OCI-LY7 (cell line): ENCODE results near the gene GATAD1.

Source experiments
- CTCF ChIP-seq: fragments of 200-600 bp; sonication (generic); conservative IDR thresholded peaks from 2 replicates; pipeline ENCODE4 v1.5.1; 2014; ENCODE audit warnings: mild to moderate bottlenecking, antibody characterized with exemption, low read length, moderate library complexity, mixed read lengths
- EZH2phosphoT487 ChIP-seq: fragments of 200-600 bp; sonication (generic); IDR thresholded peaks from 2 replicates; pipeline ENCODE4 v1.6.1; 2018; ENCODE audit warnings: low read depth, borderline replicate concordance, mild to moderate bottlenecking, mixed run types, antibody characterized with exemption, low read length, moderate library complexity, mixed read lengths

GRCh38 chr7:92415225-92415624, 32.1 kb upstream of the GATAD1 start:
- no peak for TF ChIP-seq CTCF
- TF ChIP-seq EZH2phosphoT487 = no peak
